CD4-positive, alpha-beta T cell treated with Interleukin-6 for 4 hours (primary cell): ENCODE data around the gene HLX.

Source experiments
- DNase-seq: peaks from one replicate; pipeline ENCODE4 v3.0.0-alpha.2; 2020; ENCODE audit warnings: mixed read lengths

The HLX gene

GRCh38 chr1:220928320-220928719, 49.1 kb downstream of the HLX start:
- DNase-seq, result no peak

- DNase-seq, result no peak
Measured at GRCh38 chr1:220928725-220929300, 49.6 kb downstream of the HLX start.

GRCh38 chr1:220929304-220929703, 50.1 kb downstream of the HLX start:
- DNase-seq, result no peak
